ENCODE results near the gene NIPAL1.
"Not testable (repeated sequence)": the region's sequence is repeated elsewhere in the genome, so short reads cannot be mapped to it uniquely, and the experiment has no call there.

The NIPAL1 gene

GRCh38 chr4:48016141-48017107 is at the start of gene NIPAL1, which contains the start of gene CNGA1:
Gene NIPAL1, plus strand, starts transcription at chr4:48016772. Its CDS starts 68 bp downstream, at chr4:48016840.
Gene CNGA1, minus strand, starts transcription at chr4:48016681. Its CDS starts 63,992 bp downstream, at chr4:47952689.
- peak; percentile 6 to 68 (median 34) for DNase-seq (ENCODE audit: low read depth in 3 of 3, low spot score in 1 of 3)

- DNase-seq (ENCODE audit: low read depth in 3 of 3, low spot score in 1 of 3), result no peak
Observed at GRCh38 chr4:47968847-47969246, 47.7 kb upstream of the NIPAL1 start.

GRCh38 chr4:47972181-47972580 is 44.4 kb upstream of the NIPAL1 start:
- DNase-seq (ENCODE audit: low read depth in 3 of 3, low spot score in 1 of 3), result no peak

- DNase-seq (ENCODE audit: low read depth in 3 of 3, low spot score in 1 of 3), result no peak
Observed at GRCh38 chr4:47972721-47973120, 43.9 kb upstream of the NIPAL1 start.

GRCh38 chr4:47974566-47974965 is 42.0 kb upstream of the NIPAL1 start:
- no peak for DNase-seq (ENCODE audit: low read depth in 3 of 3, low spot score in 1 of 3)

- no peak for DNase-seq (ENCODE audit: low read depth in 3 of 3, low spot score in 1 of 3)
Observed at GRCh38 chr4:47990145-47990544, 26.4 kb upstream of the NIPAL1 start.

- not testable (repeated sequence) for DNase-seq (ENCODE audit: low read depth in 3 of 3, low spot score in 1 of 3)
Observed at GRCh38 chr4:47992475-47992874, 24.1 kb upstream of the NIPAL1 start.

GRCh38 chr4:47996021-47996420 is 20.6 kb upstream of the NIPAL1 start:
- DNase-seq (ENCODE audit: low read depth in 3 of 3, low spot score in 1 of 3), result no peak

- DNase-seq (ENCODE audit: low read depth in 3 of 3, low spot score in 1 of 3), result no peak
Observed at GRCh38 chr4:48002267-48002666, 14.3 kb upstream of the NIPAL1 start.

- not testable (repeated sequence) for DNase-seq (ENCODE audit: low read depth in 3 of 3, low spot score in 1 of 3)
Observed at GRCh38 chr4:48003568-48003967, 13.0 kb upstream of the NIPAL1 start.

- DNase-seq (ENCODE audit: low read depth in 3 of 3, low spot score in 1 of 3), result no peak
Observed at GRCh38 chr4:48005781-48006180, 10.8 kb upstream of the NIPAL1 start.

GRCh38 chr4:48008021-48008596 is 8.5 kb upstream of the NIPAL1 start:
- no peak for DNase-seq (ENCODE audit: low read depth in 3 of 3, low spot score in 1 of 3)

- not testable (repeated sequence) for DNase-seq (ENCODE audit: low read depth in 3 of 3, low spot score in 1 of 3)
Observed at GRCh38 chr4:48010906-48011305, 5.7 kb upstream of the NIPAL1 start.

- DNase-seq (ENCODE audit: low read depth in 3 of 3, low spot score in 1 of 3), result no peak
Observed at GRCh38 chr4:48011722-48012121, 4.8 kb upstream of the NIPAL1 start.

- no peak for DNase-seq (ENCODE audit: low read depth in 3 of 3, low spot score in 1 of 3)
Observed at GRCh38 chr4:48012824-48013223, 3.7 kb upstream of the NIPAL1 start.

- DNase-seq (ENCODE audit: low read depth in 3 of 3, low spot score in 1 of 3), result no peak
Observed at GRCh38 chr4:48015216-48015615, 1.4 kb upstream of the NIPAL1 start.

- no peak for DNase-seq (ENCODE audit: low read depth in 3 of 3, low spot score in 1 of 3)
Observed at GRCh38 chr4:48015678-48016077, 894 bp upstream of the NIPAL1 start.

GRCh38 chr4:48017108-48017571 is 568 bp downstream of the NIPAL1 start:
- DNase-seq (ENCODE audit: low read depth in 3 of 3, low spot score in 1 of 3), result peak in 1 of 3 donors; percentile 34

- no peak for DNase-seq (ENCODE audit: low read depth in 3 of 3, low spot score in 1 of 3)
Observed at GRCh38 chr4:48018112-48018511, 1.5 kb downstream of the NIPAL1 start.

GRCh38 chr4:48021100-48021499 is 4.5 kb downstream of the NIPAL1 start:
- DNase-seq (ENCODE audit: low read depth in 3 of 3, low spot score in 1 of 3), result no peak

- DNase-seq (ENCODE audit: low read depth in 3 of 3, low spot score in 1 of 3), result no peak
Observed at GRCh38 chr4:48022192-48022799, 5.7 kb downstream of the NIPAL1 start.

- DNase-seq (ENCODE audit: low read depth in 3 of 3, low spot score in 1 of 3), result no peak
Observed at GRCh38 chr4:48024522-48024921, 8.0 kb downstream of the NIPAL1 start.

Data from stimulated activated CD4-positive, alpha-beta T cell treated with anti-CD3 and anti-CD28 coated beads, TNF-alpha, amount 100 ng/mL, for 1 hour (primary cell).